Stimulated activated CD8-positive, alpha-beta memory T cell treated with anti-CD3 and anti-CD28 coated beads, Interleukin-7, amount 100 ng/mL, for 1 hour (primary cell): Measurements from ENCODE around the gene MBNL2.

ENCODE experiments used
- DNase-seq, 2 donors: peaks; one replicate each; pipeline ENCODE4 v3.0.0-alpha.2; 2020; ENCODE audit warnings: low read depth in 2 of 2

Gene MBNL2

GRCh38 chr13:97325738-97326137 is 103.6 kb downstream of the MBNL2 start:
- no peak for DNase-seq

GRCh38 chr13:97327086-97327485 is 105.0 kb downstream of the MBNL2 start:
- no peak for DNase-seq

GRCh38 chr13:97327506-97328221 is 105.5 kb downstream of the MBNL2 start:
- no peak for DNase-seq

GRCh38 chr13:97328222-97328790 is 106.2 kb downstream of the MBNL2 start:
- no peak for DNase-seq

- DNase-seq, result no peak
These were observed 107.2 kb downstream of the MBNL2 start for GRCh38 chr13:97329331-97329730.

GRCh38 chr13:97330448-97330847 is 108.3 kb downstream of the MBNL2 start:
- DNase-seq, result no peak

GRCh38 chr13:97332742-97333141 is 110.6 kb downstream of the MBNL2 start:
- no peak for DNase-seq

- no peak for DNase-seq
These were observed 111.8 kb downstream of the MBNL2 start for GRCh38 chr13:97333983-97334382.

GRCh38 chr13:97334690-97335089 is 112.6 kb downstream of the MBNL2 start:
- DNase-seq, result no peak

GRCh38 chr13:97335488-97336134 is 113.5 kb downstream of the MBNL2 start:
- DNase-seq, result no peak

GRCh38 chr13:97337985-97338499 is 115.9 kb downstream of the MBNL2 start:
- no peak for DNase-seq

- DNase-seq, result no peak
These were observed 116.4 kb downstream of the MBNL2 start for GRCh38 chr13:97338571-97338970.

GRCh38 chr13:97339019-97339987 is 117.2 kb downstream of the MBNL2 start:
- no peak for DNase-seq

GRCh38 chr13:97339988-97340749 is 118.0 kb downstream of the MBNL2 start:
- DNase-seq, result no peak

GRCh38 chr13:97341135-97341534 is 119.0 kb downstream of the MBNL2 start:
- DNase-seq, result no peak

GRCh38 chr13:97342136-97342535 is 120.0 kb downstream of the MBNL2 start:
- no peak for DNase-seq

GRCh38 chr13:97342936-97343335 is 120.8 kb downstream of the MBNL2 start:
- DNase-seq, result no peak

GRCh38 chr13:97344265-97345175 is 122.4 kb downstream of the MBNL2 start:
- peak in 1 of 2 donors; percentile 12 for DNase-seq

- DNase-seq, result no peak
These were observed 124.0 kb downstream of the MBNL2 start for GRCh38 chr13:97346097-97346496.
